Measurements from ENCODE around the gene EIF4E2. TPM values are rescaled to one million over a fixed set of nuclear protein-coding genes. Genes with fewer than 3 reads are reported as not detected.

EIF4E2 gene, protein sequence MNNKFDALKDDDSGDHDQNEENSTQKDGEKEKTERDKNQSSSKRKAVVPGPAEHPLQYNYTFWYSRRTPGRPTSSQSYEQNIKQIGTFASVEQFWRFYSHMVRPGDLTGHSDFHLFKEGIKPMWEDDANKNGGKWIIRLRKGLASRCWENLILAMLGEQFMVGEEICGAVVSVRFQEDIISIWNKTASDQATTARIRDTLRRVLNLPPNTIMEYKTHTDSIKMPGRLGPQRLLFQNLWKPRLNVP
- 39.0 TPM for total RNA-seq
- long read RNA-seq, transcript EIF4E2-207 (8 exons, 3,525 nt) = major isoform, 8 of 30 reads
- long read RNA-seq, transcript EIF4E2-202 (7 exons, 3,448 nt) = minor isoform, 5 of 30 reads
- long read RNA-seq, partial matches to known transcripts = 2 of 30 reads
- long read RNA-seq, other reads (novel, unspliced or antisense) = 12 of 30 reads

DNA sequence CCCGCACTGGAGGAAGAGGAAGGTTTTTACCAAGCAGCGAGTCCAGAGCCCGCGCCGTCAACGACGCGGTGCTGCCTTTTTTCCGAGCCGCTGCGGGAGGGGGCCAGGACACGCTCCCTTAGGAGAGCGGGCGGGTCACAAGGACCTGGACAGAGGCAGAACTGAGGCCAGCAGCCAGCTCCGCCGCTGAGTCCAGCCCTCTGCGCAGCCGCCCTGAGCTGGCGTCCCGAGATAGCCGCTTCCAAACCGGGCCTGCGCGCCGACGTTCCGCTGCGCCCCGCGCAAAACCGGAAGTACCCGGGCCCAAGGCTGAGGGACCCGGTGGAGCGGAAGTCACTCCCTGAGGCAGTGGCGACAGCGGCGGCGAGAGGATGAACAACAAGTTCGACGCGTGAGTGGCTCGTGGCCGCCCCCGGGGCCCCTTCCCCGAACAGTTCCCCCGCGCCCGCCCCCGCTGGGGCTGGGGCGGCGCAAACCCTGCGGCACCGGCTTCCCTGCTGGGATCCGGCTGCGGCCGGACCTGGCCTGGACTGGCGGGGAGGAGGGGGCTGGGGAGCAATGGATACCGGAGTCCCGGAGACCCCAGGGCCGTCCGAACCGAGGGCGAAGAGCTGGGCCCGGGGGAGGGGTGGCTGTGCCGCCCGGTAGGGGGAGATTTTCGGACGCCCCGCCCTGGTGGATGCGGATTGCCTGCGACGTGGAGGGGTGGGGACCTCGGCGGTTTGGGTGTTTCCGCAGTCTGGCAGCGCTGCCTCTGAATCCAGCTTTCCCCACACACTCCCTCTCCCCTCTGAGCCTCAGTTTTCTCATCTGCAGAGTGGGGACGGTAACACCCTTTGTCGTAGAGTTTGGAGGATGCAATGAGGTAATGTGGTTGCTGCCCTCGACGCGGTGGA, at the start of gene EIF4E2, which contains the start of gene TIGD1:
Gene EIF4E2, plus strand, starts transcription at position 336 of the 896 bp plus-strand sequence. Its CDS starts 36 bp downstream, at position 372.
Gene TIGD1, minus strand, starts transcription at position 204 of the 896 bp plus-strand sequence. CDS start 675 bp downstream, outside the sequence.
- DNase-seq (ENCODE audit: missing footprints) (peak; percentile 97), ATAC-seq (peak; percentile 98)
- intact Hi-C loops (cut with DNase I) = no loop called here

DNA sequence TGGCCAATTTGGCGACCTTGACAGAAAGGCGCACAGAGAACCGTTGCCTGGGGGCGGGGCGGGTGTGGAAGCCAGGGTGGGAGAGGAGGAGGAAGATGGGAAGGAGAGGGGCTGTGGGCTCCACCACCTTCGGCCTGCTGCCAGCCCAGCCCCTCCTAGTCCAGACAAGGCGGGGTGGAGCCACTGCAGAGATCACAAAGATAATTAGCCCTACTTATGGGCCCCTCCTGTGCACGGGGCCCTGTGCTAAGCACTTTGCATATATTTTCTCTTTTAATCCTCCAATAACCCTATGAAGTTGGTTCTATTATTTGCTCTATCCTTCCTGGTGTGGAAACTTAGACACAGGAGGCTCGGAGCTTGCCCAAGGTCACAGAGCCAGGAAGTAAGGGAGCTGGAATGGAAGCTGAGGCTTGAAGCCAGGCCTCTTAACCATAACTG, 49.1 kb upstream of the EIF4E2 start:
- intact Hi-C loops (cut with DNase I) = no loop called here
- no peak for ATAC-seq
- DNase-seq (ENCODE audit: missing footprints) = no peak

DNA sequence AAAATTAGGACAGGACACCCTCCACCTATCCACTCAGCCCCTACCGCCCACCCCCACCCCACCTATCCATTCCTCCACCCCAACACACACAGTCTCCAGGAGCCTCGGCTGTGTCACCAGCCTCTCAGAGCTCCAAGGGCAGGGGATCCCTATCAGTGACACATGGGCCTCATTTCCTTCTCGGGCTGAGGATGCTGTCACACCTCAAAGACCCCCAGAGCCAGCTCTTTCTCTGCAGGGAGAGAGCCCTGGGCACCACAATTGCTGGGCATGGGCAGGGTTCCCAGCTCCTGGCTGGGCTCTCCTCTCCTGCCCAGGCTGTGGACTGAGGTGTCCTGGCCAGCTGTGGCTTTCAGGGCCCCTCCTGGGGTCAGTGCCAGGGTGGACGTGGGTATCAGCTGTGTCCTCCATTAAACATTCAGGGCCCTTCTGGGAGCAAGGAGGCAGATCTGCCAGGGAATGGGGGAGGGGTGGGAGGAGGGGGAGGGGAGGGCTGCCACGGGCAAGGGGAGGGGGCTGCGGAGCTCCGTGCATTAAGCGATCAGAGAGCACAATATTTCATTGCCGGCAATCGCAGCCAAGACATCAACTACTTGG, 48.6 kb upstream of the EIF4E2 start:
- no peak for DNase-seq (ENCODE audit: missing footprints)
- intact Hi-C loops (cut with DNase I) = no loop called here
- ATAC-seq = no peak

DNA sequence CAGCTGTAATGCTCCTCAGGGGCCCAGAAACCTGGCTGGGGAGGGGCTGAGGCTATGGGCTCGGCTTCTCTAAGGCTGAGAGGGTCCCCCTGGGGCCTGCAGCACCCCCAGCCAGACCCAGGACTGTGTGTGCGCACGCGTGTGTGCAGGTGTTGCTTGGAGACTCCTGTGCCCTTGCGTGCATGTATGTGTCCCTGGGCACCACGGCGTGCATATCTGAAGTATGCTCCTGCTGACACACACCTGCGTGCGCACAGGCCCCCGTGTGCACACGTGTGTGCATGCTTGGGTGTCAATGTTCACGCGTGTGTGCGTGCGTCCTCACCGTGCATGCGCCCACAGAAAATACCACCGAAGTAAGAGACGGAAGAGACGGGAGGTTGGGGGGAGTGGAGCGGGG, 48.0 kb upstream of the EIF4E2 start:
- ATAC-seq = no peak
- intact Hi-C loops (cut with DNase I) = no loop called here
- DNase-seq (ENCODE audit: missing footprints) = no peak

DNA sequence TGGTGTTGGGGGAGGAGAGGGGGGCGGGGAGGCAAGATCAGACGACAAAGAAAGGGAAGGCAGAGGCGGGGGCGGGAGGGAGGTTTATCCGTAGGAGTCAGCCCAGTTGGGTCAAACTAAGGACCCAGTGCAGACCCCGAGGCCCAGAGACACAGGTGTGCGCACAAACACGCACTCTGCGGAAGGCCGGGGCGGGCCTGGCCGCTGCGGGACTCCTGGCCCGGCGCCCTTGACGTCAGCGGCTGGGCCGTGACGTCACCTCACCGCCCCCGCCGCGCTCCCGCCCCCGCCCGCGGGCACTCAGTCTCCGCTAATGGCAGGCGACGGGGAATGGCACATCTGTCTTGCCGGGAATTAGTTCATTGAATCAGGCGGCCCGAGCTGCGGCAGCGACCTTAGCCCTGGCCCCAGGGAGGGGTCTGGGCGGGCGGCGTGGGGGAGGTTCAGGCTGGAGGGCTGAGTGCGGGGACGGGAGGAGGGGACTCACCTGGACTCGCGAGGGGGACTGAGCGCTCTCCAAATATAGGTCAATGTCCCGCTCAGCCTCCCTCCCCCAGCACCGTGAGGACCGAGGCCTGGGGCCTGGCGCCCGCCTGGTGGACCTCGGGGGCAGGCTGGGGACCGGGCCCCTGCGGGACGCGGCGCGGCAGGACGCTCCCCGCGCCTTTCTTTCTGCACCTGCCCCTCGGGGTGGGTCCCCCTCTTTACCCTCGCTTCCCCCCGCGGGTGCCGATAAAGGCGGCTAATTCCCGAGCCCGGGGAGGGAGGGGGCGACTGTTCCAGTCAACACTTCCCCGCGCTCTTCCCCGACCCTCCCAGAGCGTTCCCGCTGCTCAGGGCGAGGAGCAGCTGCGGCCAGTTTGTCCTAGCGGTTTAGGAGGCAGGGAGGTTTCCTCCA, 47.3 kb upstream of the EIF4E2 start:
- intact Hi-C loops (cut with DNase I) = no loop called here
- DNase-seq (ENCODE audit: missing footprints) (no peak), ATAC-seq (peak; percentile 46)

DNA sequence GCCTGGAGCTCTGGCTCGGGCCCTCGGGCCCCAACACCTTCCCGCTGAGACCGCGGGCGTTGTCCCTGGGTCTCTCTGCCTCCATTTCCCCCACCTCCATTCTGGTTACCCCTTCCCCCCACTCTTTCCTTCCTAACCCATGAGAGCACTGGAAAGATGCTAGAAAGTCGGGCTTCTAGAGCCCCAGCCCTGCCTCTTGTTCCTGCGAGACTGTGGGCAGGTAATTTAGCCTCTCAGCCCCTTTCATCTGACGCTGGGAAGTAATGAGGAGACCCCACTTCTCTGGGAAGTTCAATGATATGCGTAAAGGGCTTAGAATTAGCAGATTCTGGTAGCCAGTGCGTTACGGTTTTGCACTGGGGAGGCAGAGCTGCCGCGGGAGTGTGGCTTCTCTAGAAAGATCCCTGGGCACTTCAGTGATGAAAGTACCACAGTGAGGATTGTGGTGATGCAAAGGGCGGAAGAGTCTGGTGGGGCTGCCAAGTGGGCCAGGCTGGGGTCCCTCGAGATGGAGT, 46.6 kb upstream of the EIF4E2 start:
- ATAC-seq (no peak), DNase-seq (ENCODE audit: missing footprints) (no peak)
- intact Hi-C loops (cut with DNase I) = no loop called here

DNA sequence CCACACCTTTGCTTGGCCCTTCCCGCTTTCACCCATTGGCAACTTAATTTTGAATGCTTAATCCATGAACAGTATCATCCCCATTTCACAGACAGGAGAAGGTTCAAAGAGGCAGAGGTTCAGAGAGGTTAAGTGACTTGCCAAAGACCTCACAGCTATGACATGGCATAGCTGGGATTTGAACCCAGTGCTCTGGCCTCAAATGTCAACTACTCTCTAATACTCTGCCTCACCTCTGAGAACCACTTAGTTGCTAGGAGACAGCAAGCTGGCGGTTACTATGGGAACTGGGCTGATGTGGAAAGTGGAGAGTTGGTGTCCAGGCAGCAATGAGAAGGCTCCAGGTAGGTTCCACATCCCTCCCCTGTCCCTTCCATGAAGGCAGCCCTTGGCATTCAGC, 46.1 kb upstream of the EIF4E2 start:
- ATAC-seq = no peak
- intact Hi-C loops (cut with DNase I) = no loop called here
- DNase-seq (ENCODE audit: missing footprints) = no peak

DNA sequence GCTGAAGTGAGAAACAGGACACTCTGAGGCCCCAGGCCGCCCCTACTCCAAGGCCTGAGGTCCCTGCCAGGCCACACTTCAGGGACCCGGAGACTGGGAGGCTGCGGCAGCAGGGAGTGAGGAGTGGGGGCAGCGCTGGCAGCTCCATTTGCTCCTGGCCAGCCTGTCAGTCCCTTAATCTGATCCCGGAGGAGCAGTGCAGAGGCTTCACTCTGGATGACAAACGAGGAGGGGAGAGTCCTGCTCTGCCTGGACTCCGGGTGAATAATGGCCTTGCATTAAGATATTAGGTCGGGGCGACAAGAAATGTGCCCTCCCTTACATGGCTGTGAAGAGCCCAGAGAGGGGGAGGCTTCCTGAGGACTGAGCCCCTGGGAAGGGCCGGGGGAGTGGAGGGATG, 44.6 kb upstream of the EIF4E2 start:
- ATAC-seq (no peak), DNase-seq (ENCODE audit: missing footprints) (no peak)
- intact Hi-C loops (cut with DNase I) = no loop called here

DNA sequence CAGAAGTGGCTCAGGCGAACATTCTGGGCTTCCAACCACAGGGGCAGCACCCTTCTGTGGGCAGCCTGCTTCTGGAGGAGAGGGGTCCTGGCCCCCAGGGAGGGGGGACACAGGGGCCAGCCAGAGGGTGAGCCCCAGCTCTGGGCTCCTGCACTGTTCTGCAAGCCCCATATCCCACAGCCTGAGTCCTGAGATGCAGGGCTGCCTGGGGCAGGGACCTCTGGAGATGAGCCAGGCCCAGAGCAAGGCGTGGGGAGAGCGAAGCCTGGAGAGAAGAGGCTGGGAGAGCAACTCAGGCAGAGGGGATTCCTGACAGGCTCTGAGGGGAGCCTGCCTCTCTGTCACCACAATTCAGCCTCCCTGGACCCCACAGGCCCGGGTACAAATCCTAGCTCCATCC, 43.8 kb upstream of the EIF4E2 start:
- intact Hi-C loops (cut with DNase I) = no loop called here
- DNase-seq (ENCODE audit: missing footprints) = no peak
- no peak for ATAC-seq

DNA sequence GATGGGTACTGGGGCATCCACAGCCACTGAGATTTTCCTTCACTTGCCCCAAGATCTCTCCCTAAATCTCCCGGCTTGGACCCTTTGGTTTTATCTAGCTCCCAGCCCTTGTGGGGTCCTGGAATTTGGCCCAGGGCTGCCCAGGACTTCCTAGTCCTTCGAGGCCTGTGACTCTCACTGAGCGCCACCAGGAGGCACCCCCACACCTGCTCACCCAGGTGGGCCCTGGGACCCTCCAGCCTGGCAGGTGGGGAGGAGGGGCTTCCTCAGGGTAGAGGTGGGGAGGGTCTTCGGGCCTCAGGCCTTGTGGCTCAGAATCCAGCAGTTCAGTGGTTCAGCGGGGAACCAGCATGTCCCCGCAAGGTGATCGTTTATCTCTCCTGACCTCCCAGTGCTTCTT, 42.2 kb upstream of the EIF4E2 start:
- DNase-seq (ENCODE audit: missing footprints) (no peak), ATAC-seq (no peak)
- intact Hi-C loops (cut with DNase I) = no loop called here

DNA sequence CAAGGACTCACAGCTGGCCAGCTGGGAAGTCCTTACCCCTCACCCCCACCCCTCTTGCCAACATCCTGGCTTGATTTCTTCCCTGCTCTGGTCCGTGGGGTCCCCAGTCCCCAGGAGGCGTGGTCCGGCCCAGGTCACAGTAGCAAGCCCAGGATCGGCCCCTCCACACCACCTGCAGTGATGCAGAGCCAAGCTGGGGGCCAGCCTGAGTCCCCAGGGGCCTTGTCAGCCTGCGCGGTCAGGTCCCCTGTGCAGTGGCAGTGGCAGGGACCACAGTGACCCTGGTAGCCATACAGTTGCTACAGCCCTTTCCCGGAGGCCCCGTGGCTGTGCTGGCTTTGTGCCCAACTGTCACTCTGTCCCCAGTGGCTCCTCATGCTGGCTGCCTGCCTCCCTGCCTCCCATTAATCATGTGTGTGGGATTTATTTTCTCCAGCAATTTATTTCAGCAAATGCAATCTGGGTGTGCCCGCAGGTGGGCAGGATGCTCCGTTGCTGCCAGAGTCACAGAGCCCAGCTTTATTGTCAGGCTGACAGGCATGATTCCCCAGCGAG, 39.1 kb upstream of the EIF4E2 start:
- intact Hi-C loops (cut with DNase I) = no loop called here
- ATAC-seq = peak; percentile 53
- no peak for DNase-seq (ENCODE audit: missing footprints)

DNA sequence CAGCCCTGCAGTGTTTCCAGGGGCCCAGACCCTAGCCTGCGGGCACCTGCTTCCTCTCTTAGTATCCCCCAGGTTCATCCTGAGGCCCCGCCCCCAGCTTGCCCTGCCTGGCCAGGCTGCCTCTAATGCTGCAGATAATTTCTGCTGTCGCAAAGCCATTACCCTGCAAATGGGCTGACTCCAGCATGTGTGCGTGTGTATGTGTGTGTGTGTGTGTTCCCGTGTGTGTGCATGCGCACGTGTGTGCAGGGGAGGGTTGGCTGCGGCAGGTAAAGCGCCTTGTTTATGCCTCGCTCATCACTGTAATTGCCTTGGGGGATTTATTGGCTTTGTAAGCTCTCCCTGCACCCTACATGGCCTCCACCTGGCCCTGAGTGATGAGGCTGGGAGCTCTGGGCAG, 37.9 kb upstream of the EIF4E2 start:
- ATAC-seq (no peak), DNase-seq (ENCODE audit: missing footprints) (no peak)

DNA sequence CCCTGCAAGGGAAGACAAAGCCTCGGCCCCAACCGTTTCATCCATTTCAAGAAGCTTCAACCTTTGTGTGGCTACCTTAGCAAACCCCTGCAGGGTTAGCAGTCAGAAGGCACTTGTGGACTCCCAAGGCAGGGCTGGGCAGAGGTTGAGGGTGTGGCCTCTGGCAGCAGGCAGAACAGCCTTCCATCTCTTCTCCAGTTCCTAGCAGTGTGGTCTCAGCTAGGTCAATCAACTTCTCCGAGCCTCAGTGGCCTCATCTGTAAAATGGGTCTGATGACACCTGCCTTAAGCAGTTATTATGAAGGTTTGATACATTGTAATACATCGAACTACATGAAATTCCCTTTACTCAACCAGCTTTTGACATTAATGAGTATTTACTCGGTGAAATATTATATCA, 37.1 kb upstream of the EIF4E2 start:
- no peak for ATAC-seq
- intact Hi-C loops (cut with DNase I) = no loop called here

More for the DNA sequence above, 37.9 kb upstream of the EIF4E2 start:
- intact Hi-C loops (cut with DNase I) = no loop called here

DNA sequence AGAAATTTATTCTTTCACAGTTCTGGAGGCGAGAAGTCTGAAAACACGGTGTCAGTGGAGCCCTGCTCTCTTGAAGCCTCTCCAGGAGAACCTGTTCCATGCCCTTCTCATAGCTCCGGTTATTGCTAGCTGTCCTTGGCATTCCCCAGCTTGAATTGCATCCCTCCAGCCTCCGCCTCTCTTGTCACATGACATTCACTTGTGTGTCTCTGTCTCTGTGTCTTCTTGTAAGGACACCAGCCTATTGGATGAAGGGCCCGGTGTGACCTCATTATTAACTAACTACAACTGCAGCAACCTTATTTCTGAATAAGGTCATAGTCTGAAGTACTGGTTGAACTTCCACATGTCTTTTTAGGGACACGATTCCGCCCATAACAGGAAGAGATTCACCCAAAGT, 34.9 kb upstream of the EIF4E2 start:
- ATAC-seq = no peak
- DNase-seq (ENCODE audit: missing footprints) = no peak
- intact Hi-C loops (cut with DNase I) = no loop called here

More for the DNA sequence above, 37.1 kb upstream of the EIF4E2 start:
- DNase-seq (ENCODE audit: missing footprints) = no peak

DNA sequence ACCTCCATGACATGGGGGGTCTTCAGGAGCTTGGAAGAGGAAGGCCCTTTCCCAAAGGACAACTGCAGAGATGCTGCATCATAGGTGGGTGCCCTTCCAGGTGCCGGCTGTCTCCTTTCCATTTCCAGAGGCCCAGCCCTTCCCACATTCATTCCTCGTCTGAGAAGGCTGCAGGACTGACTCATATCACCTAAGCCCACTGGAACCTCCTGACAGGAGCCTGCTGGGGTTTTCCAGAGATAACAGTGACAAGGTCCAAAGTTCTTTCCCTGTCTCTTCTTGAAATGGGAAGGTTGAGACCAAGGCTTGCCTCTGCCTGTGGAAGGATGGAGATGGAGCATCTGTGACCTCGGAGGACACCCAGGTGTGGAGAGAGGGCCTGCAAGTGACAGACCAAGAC, 33.9 kb upstream of the EIF4E2 start:
- DNase-seq (ENCODE audit: missing footprints) (no peak), ATAC-seq (no peak)
- intact Hi-C loops (cut with DNase I) = no loop called here

DNA sequence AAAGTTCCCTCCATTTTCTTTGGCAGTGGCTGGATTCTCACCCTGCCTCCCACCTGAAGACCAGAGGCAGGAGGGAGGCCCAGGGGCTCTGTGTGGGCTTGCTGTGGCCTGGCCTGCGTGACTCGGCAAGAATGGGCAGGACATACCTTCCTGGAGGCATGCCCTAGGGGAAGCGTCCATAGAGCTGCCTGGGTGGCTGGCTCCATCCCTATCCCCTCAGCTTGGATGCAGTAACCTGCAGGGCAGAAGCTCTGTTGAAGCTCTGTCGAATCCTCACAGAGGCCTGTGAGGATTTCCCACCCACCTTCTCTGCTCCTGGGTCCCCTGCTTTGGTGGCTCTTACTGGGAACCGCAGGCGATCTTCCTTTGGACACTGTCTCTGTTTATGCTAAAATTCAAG, 31.6 kb upstream of the EIF4E2 start:
- DNase-seq (ENCODE audit: missing footprints) (no peak), ATAC-seq (no peak)
- intact Hi-C loops (cut with DNase I) = no loop called here

DNA sequence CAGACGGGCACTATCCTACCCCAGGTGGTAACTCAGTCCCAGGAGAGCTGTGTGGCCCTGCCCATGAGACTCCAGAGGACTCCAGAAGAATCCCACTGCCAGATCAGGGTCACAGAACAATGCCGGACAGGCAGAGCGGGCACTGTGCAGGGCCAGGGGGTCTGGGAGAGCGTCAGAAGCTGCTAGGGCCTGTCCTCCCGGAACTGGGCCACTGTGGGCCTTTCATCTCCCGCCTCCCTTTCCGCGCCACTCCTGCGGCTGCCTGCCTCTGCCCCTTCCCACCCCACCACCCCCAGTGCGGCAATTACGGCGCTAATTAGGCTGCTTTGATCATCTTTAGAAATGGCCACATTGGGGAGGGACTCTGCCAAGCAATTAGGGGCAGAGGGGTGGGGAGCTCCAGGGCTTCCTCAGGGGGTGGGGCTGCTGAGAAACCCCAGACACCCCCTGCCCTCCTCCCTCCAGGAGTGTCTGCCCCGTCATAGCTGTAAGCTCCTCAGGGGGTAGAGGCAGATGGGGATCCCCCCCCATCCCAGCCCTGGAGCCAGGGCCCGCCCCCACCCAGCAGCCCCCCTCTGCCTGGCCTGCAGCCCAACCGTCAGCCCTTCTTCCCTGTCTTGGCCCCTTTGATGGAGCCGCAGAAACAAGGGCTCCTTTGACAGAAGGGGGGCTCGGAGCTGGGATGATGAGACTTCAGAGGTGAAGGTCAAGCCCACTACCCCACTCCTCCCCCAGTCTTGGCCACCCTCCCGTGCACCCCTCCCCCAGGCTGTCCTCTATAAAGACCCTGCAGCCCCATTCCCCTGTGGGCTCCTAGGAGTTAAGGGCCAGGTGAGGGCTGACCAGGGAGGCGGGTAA, 30.7 kb upstream of the EIF4E2 start, which contains the start of gene PRSS56:
Gene PRSS56, plus strand, starts transcription at position 808 of the 858 bp plus-strand sequence. CDS start 211 bp downstream, outside the sequence.
- ATAC-seq (no peak), DNase-seq (ENCODE audit: missing footprints) (no peak)
- intact Hi-C loops (cut with DNase I) = loop anchor here (5.0 kb wide), 2 partner anchors 73 to 613 kb away; no protein-coding TSS in a partner anchor
